ENCODE data around the gene PDZD4.

- TF ChIP-seq CTCF (IDR thresholded peaks at IDR 0.05; ENCODE audit: low read length) (no peak), EZH2 (optimal IDR thresholded peaks at IDR 0.05; ENCODE audit: low read depth, low read length) (no peak)
These were observed 36.8 kb upstream of the PDZD4 start for GRCh38 chrX:153867139-153867538.
